Activated T-cell treated with anti-CD3 and anti-CD28 coated beads, Interleukin-2, amount 50 U/mL, for 4 hours (primary cell): ENCODE results near the gene FGF10. TPM values are rescaled to one million over a fixed set of nuclear protein-coding genes. Genes with fewer than 3 reads are reported as not detected.

Source experiments
- ATAC-seq, 2 donors: fragments of 200-7000 bp; cut with Tn5 transposase; one replicate each; pipeline ENCODE4 v1.10.0; 2021
- DNase-seq: peaks from one replicate; pipeline ENCODE4 v3.0.0-alpha.2; 2020
- H3K27me3 Mint-ChIP-seq: one replicate; pipeline ENCODE4 v1.8.0; 2021; ENCODE audit warnings: low read depth, mixed read lengths
- H3K36me3 Mint-ChIP-seq: one replicate; pipeline ENCODE4 v1.8.0; 2022; ENCODE audit warnings: mixed read lengths; ENCODE audit not compliant: insufficient read depth
- H3K4me1 Mint-ChIP-seq: one replicate; pipeline ENCODE4 v1.8.0; 2021; ENCODE audit warnings: low read depth, mixed read lengths
- H3K4me3 Mint-ChIP-seq: one replicate; pipeline ENCODE4 v1.8.0; 2021; ENCODE audit warnings: mild to moderate bottlenecking, moderate library complexity, mixed read lengths
- H3K9me3 Mint-ChIP-seq: one replicate; pipeline ENCODE4 v1.8.0; 2021; ENCODE audit warnings: mixed read lengths
- total RNA-seq, 3 donors: library from RNA; stranded (reverse); gene quantifications; one replicate each; pipeline ENCODE4 v1.2.1, GENCODE V29; 2021

The FGF10 gene
- total RNA-seq, 3 donors from 2014 or later: not detected

- ATAC-seq: no peak
- H3K4me3 Mint-ChIP-seq: no peak overlapping the region
- H3K4me1 Mint-ChIP-seq: no peaks in the 10 kb centered on the region
- peaks cover 3% of the 10 kb centered on the region for H3K9me3 Mint-ChIP-seq
- no peaks in the 10 kb centered on the region for H3K27me3 Mint-ChIP-seq
- no peak for DNase-seq
- no peaks in the 10 kb centered on the region for H3K36me3 Mint-ChIP-seq
Observed at GRCh38 chr5:44321144-44321725, 68.0 kb downstream of the FGF10 start.

- no peak for ATAC-seq
- H3K9me3 Mint-ChIP-seq: peaks cover 3% of the 10 kb centered on the region
- H3K36me3 Mint-ChIP-seq: no peaks in the 10 kb centered on the region
- no peaks in the 10 kb centered on the region for H3K27me3 Mint-ChIP-seq
- no peak overlapping the region for H3K4me3 Mint-ChIP-seq
- DNase-seq: no peak
- H3K4me1 Mint-ChIP-seq: no peaks in the 10 kb centered on the region
Observed at GRCh38 chr5:44320188-44320587, 69.0 kb downstream of the FGF10 start.

- Mint-ChIP-seq H3K27me3 (no peaks in the 10 kb centered on the region), H3K4me3 (no peak overlapping the region), H3K36me3 (no peaks in the 10 kb centered on the region), H3K9me3 (peaks cover 3% of the 10 kb centered on the region), H3K4me1 (no peaks in the 10 kb centered on the region)
- ATAC-seq (no peak), DNase-seq (no peak)
Observed at GRCh38 chr5:44318883-44319282, 70.3 kb downstream of the FGF10 start.

- ATAC-seq (no peak), DNase-seq (no peak)
- H3K4me1 Mint-ChIP-seq: no peaks in the 10 kb centered on the region
- H3K4me3 Mint-ChIP-seq: no peak overlapping the region
- peaks cover 7% of the 10 kb centered on the region for H3K9me3 Mint-ChIP-seq
- H3K36me3 Mint-ChIP-seq: no peaks in the 10 kb centered on the region
- no peaks in the 10 kb centered on the region for H3K27me3 Mint-ChIP-seq
Observed at GRCh38 chr5:44312374-44312773, 76.8 kb downstream of the FGF10 start.

GRCh38 chr5:44300551-44300950, 88.7 kb downstream of the FGF10 start:
- Mint-ChIP-seq H3K36me3 (no peaks in the 10 kb centered on the region), H3K9me3 (no peaks in the 10 kb centered on the region), H3K27me3 (no peaks in the 10 kb centered on the region), H3K4me3 (no peak overlapping the region), H3K4me1 (no peaks in the 10 kb centered on the region)
- no peak for ATAC-seq
- DNase-seq: no peak

GRCh38 chr5:44299394-44299793, 89.8 kb downstream of the FGF10 start:
- Mint-ChIP-seq H3K36me3 (no peaks in the 10 kb centered on the region), H3K4me3 (no peak overlapping the region), H3K27me3 (no peaks in the 10 kb centered on the region), H3K9me3 (no peaks in the 10 kb centered on the region), H3K4me1 (no peaks in the 10 kb centered on the region)
- ATAC-seq (no peak), DNase-seq (no peak)

- Mint-ChIP-seq H3K36me3 (no peaks in the 10 kb centered on the region), H3K4me1 (no peaks in the 10 kb centered on the region), H3K4me3 (no peak overlapping the region), H3K9me3 (peaks cover 10% of the 10 kb centered on the region), H3K27me3 (no peaks in the 10 kb centered on the region)
- ATAC-seq (no peak), DNase-seq (no peak)
Observed at GRCh38 chr5:44294516-44294915, 94.7 kb downstream of the FGF10 start.

- ATAC-seq (no peak), DNase-seq (no peak)
- peaks cover 17% of the 10 kb centered on the region for H3K9me3 Mint-ChIP-seq
- H3K36me3 Mint-ChIP-seq: no peaks in the 10 kb centered on the region
- H3K27me3 Mint-ChIP-seq: no peaks in the 10 kb centered on the region
- no peaks in the 10 kb centered on the region for H3K4me1 Mint-ChIP-seq
- no peak overlapping the region for H3K4me3 Mint-ChIP-seq
Observed at GRCh38 chr5:44292736-44293135, 96.5 kb downstream of the FGF10 start.

GRCh38 chr5:44278469-44278868, 110.8 kb downstream of the FGF10 start:
- no peaks in the 10 kb centered on the region for H3K27me3 Mint-ChIP-seq
- ATAC-seq: no peak
- no peak for DNase-seq
- H3K4me3 Mint-ChIP-seq: no peak overlapping the region
- no peaks in the 10 kb centered on the region for H3K4me1 Mint-ChIP-seq
- no peaks in the 10 kb centered on the region for H3K36me3 Mint-ChIP-seq
- peaks cover 5% of the 10 kb centered on the region for H3K9me3 Mint-ChIP-seq

- no peak for ATAC-seq
- H3K36me3 Mint-ChIP-seq: no peaks in the 10 kb centered on the region
- no peaks in the 10 kb centered on the region for H3K27me3 Mint-ChIP-seq
- H3K9me3 Mint-ChIP-seq: peaks cover 11% of the 10 kb centered on the region
- no peak for DNase-seq
- no peaks in the 10 kb centered on the region for H3K4me1 Mint-ChIP-seq
- no peak overlapping the region for H3K4me3 Mint-ChIP-seq
Observed at GRCh38 chr5:44275908-44276307, 113.3 kb downstream of the FGF10 start.

- Mint-ChIP-seq H3K27me3 (no peaks in the 10 kb centered on the region), H3K9me3 (peaks cover 7% of the 10 kb centered on the region), H3K36me3 (no peaks in the 10 kb centered on the region), H3K4me1 (no peaks in the 10 kb centered on the region), H3K4me3 (no peak overlapping the region)
- DNase-seq: no peak
- no peak for ATAC-seq
Observed at GRCh38 chr5:44275329-44275728, 113.9 kb downstream of the FGF10 start.

- Mint-ChIP-seq H3K27me3 (no peaks in the 10 kb centered on the region), H3K4me1 (no peaks in the 10 kb centered on the region), H3K9me3 (peaks cover 3% of the 10 kb centered on the region), H3K4me3 (no peak overlapping the region), H3K36me3 (no peaks in the 10 kb centered on the region)
- DNase-seq (no peak), ATAC-seq (no peak)
Observed at GRCh38 chr5:44267909-44268308, 121.3 kb downstream of the FGF10 start.

GRCh38 chr5:44266882-44267576, 122.2 kb downstream of the FGF10 start:
- ATAC-seq (no peak), DNase-seq (no peak)
- H3K4me1 Mint-ChIP-seq: no peaks in the 10 kb centered on the region
- no peaks in the 10 kb centered on the region for H3K36me3 Mint-ChIP-seq
- peaks cover 3% of the 10 kb centered on the region for H3K9me3 Mint-ChIP-seq
- no peaks in the 10 kb centered on the region for H3K27me3 Mint-ChIP-seq
- H3K4me3 Mint-ChIP-seq: no peak overlapping the region

- ATAC-seq (no peak), DNase-seq (no peak)
- H3K27me3 Mint-ChIP-seq: no peaks in the 10 kb centered on the region
- H3K36me3 Mint-ChIP-seq: no peaks in the 10 kb centered on the region
- no peak overlapping the region for H3K4me3 Mint-ChIP-seq
- no peaks in the 10 kb centered on the region for H3K4me1 Mint-ChIP-seq
- H3K9me3 Mint-ChIP-seq: peaks cover 3% of the 10 kb centered on the region
Observed at GRCh38 chr5:44265713-44266112, 123.5 kb downstream of the FGF10 start.

- Mint-ChIP-seq H3K27me3 (no peaks in the 10 kb centered on the region), H3K36me3 (no peaks in the 10 kb centered on the region), H3K9me3 (peaks cover 3% of the 10 kb centered on the region), H3K4me1 (no peaks in the 10 kb centered on the region), H3K4me3 (no peak overlapping the region)
- no peak for DNase-seq
- no peak for ATAC-seq
Observed at GRCh38 chr5:44260793-44261192, 128.4 kb downstream of the FGF10 start.
